Endothelial cell of umbilical vein (primary cell): ENCODE measurements around the gene ELL2. TPM values are rescaled to one million over a fixed set of nuclear protein-coding genes. Genes with fewer than 3 reads are reported as not detected.

ENCODE experiments used
- BruUV-seq: library from RNA; stranded (reverse); fragments of 400-500 nt; replicated peaks from 2 replicates; lab custom pipeline; 2021; lab: Mats Ljungman, UMichigan
- CTCF ChIA-PET: fragments of 300-600, 350-600 bp; sonication (Branson Sonifier 250); formaldehyde crosslinking; loops from one replicate; lab custom pipeline; 2021; ENCODE audit warnings: antibody characterized with exemption, inconsistent platforms; lab: Charles Lee
- POLR2A ChIA-PET: fragments of 300-600, 350-600 bp; sonication (Branson Sonifier 250); formaldehyde crosslinking; loops from one replicate; lab custom pipeline; 2021; ENCODE audit warnings: antibody characterized with exemption, inconsistent platforms; lab: Charles Lee
- DNase-seq: peaks from one replicate; pipeline ENCODE4 v3.0.0-alpha.2; 2011; ENCODE audit warnings: low read depth, low spot score
- FAIRE-seq: peaks from 2 replicates; lab custom pipeline; 2011; peaks lifted over from hg19 to GRCh38; lab: Jason Lieb, UNC
- H2AFZ ChIP-seq: 2 replicates; pipeline ENCODE4 v1.6.0; 2012; ENCODE audit warnings: low read depth, low read length, control low read depth, inconsistent platforms
- H3K27ac ChIP-seq: 2 replicates; pipeline ENCODE4 v1.5.1; 2011; ENCODE audit warnings: low read depth, mild to moderate bottlenecking, control low read depth, low read length, moderate library complexity; ENCODE audit not compliant: insufficient read depth
- H3K27me3 ChIP-seq, 2 experiments: 2 replicates each; pipeline versions ENCODE4 v1.6.0 to v1.6.1; 2011; ENCODE audit warnings: low read length in 2 of 2, mixed read lengths in 1 of 2; ENCODE audit not compliant: control insufficient read depth in 2 of 2, insufficient read depth in 2 of 2
- H3K36me3 ChIP-seq, 2 experiments: 2 replicates in 1 of 2; 3 replicates in 1 of 2; pipeline ENCODE4 v1.5.1; 2011; ENCODE audit warnings: low read length in 2 of 2, mild to moderate bottlenecking in 1 of 2, moderate library complexity in 1 of 2; ENCODE audit not compliant: control insufficient read depth in 2 of 2, insufficient read depth in 2 of 2; ENCODE audit errors: extremely low read depth in 1 of 2
- H3K4me1 ChIP-seq: 3 replicates; pipeline ENCODE4 v1.5.1; 2011; ENCODE audit warnings: mild to moderate bottlenecking, low read length; ENCODE audit not compliant: control insufficient read depth, insufficient read depth; ENCODE audit errors: extremely low read depth
- H3K4me2 ChIP-seq: 2 replicates; pipeline ENCODE4 v1.6.1; 2011; ENCODE audit warnings: low read length, control low read depth, mixed read lengths; ENCODE audit not compliant: insufficient read depth
- H3K4me3 ChIP-seq, 3 experiments: fragments of 200-600 bp in 1 of 3; sonication (generic), shearing (Covaris generic) in 1 of 3; replicated peaks in 1 of 3; 2 replicates each; pipeline ENCODE4 v1.5.1; 2011 to 2016; ENCODE audit warnings: control low read depth in 3 of 3, low read length in 3 of 3, mild to moderate bottlenecking in 2 of 3, inconsistent platforms in 1 of 3, low read depth in 1 of 3, moderate library complexity in 1 of 3; ENCODE audit not compliant: insufficient read depth in 1 of 3
- H3K79me2 ChIP-seq: 2 replicates; pipeline ENCODE4 v1.6.0; 2012; ENCODE audit warnings: low read length, inconsistent platforms; ENCODE audit not compliant: control insufficient read depth, insufficient read depth
- H3K9ac ChIP-seq: replicated peaks from 2 replicates; pipeline ENCODE3; 2011; ENCODE audit warnings: low read length, control low read depth; ENCODE audit not compliant: insufficient read depth; ENCODE audit errors: extremely low read depth
- H3K9me1 ChIP-seq: replicated peaks from 3 replicates; pipeline ENCODE4 v1.6.0; 2011; ENCODE audit warnings: mild to moderate bottlenecking, low read length; ENCODE audit not compliant: control insufficient read depth, insufficient read depth; ENCODE audit errors: extremely low read depth
- H3K9me3 ChIP-seq: replicated peaks from 2 replicates; pipeline ENCODE4 v1.5.1; 2012; ENCODE audit warnings: low read length, inconsistent platforms; ENCODE audit not compliant: control insufficient read depth, insufficient read depth
- H4K20me1 ChIP-seq: replicated peaks from 2 replicates; pipeline ENCODE3; 2011; ENCODE audit warnings: mild to moderate bottlenecking, low read length; ENCODE audit not compliant: control insufficient read depth, insufficient read depth; ENCODE audit errors: extremely low read depth
- EZH2 ChIP-seq: IDR thresholded peaks from 2 replicates; pipeline ENCODE4 v1.6.1; 2012; ENCODE audit warnings: borderline replicate concordance, low read depth, mild to moderate bottlenecking, moderate library complexity, low read length, inconsistent platforms; ENCODE audit not compliant: severe bottlenecking
- FOS ChIP-seq: IDR thresholded peaks from 2 replicates; pipeline ENCODE4 v1.6.1; 2011; ENCODE audit warnings: mild to moderate bottlenecking, low read length, moderate library complexity, borderline replicate concordance; ENCODE audit not compliant: insufficient read depth
- GATA2 ChIP-seq: IDR thresholded peaks from 2 replicates; pipeline ENCODE4 v1.7.0; 2011; ENCODE audit warnings: low read depth, mild to moderate bottlenecking, moderate library complexity, mixed read lengths, low read length; ENCODE audit not compliant: insufficient read length, insufficient read depth
- JUN ChIP-seq: IDR thresholded peaks from 2 replicates; pipeline ENCODE4 v1.6.1; 2011; ENCODE audit warnings: borderline replicate concordance, low read depth; ENCODE audit not compliant: insufficient read length, insufficient read depth
- MYC ChIP-seq: IDR thresholded peaks from one replicate; pipeline ENCODE4 v1.6.1; 2011; ENCODE audit warnings: mild to moderate bottlenecking, low read depth, low read length
- POLR2A ChIP-seq: IDR thresholded peaks from 2 replicates; pipeline ENCODE4 v1.6.1; 2012; ENCODE audit warnings: low read depth, mild to moderate bottlenecking, control low read depth, low read length
- POLR2AphosphoS5 ChIP-seq: IDR thresholded peaks from 2 replicates; pipeline ENCODE4 v1.6.1; 2012; ENCODE audit warnings: low read depth, mild to moderate bottlenecking, control low read depth, low read length, moderate library complexity; ENCODE audit not compliant: insufficient read depth
- dilution Hi-C: fragments of 300-500 bp; cut with MboI; formaldehyde crosslinking; loops from one replicate; pipeline ENCODE4 v1.15.0; 2019; ENCODE audit warnings: low sequenced_read_pairs; ENCODE audit not compliant: extremely low pct_ligation_motif_present
- intact Hi-C: fragments of 100-400 bp; cut with micrococcal nuclease; formaldehyde crosslinking; loops from one replicate; pipeline ENCODE4 v1.10.0; 2022
- polyA plus RNA-seq, 4 experiments: library from polyadenylated mRNA; depleted of rRNA in 3 of 4; stranded (reverse) in 3 of 4; unstranded in 1 of 4; fragments of >200 nt; gene quantifications; 2 replicates each; pipeline versions ENCODE4 v1.2.1 to v1.2.3, GENCODE V29; 2011 to 2012; ENCODE audit warnings: missing spikeins in 1 of 4
- total RNA-seq: library from RNA; stranded (reverse); gene quantifications from 2 replicates; pipeline ENCODE4 v1.2.3, GENCODE V29; 2021
- TF ChIP-seq, protein P1 (sequence below): IDR thresholded peaks from 2 replicates; pipeline ENCODE4 v1.6.1; 2011; ENCODE audit not compliant: insufficient read depth, insufficient read length
- TF ChIP-seq, protein P2 (sequence below), 2 donors: IDR thresholded peaks; 1 replicate in 1 of 2; 2 replicates in 1 of 2; pipeline ENCODE4 v1.5.1; 2011; ENCODE audit warnings: low read length in 2 of 2, mild to moderate bottlenecking in 2 of 2, moderate library complexity in 2 of 2, control low read depth in 1 of 2, inconsistent platforms in 1 of 2, low read depth in 1 of 2; ENCODE audit not compliant: insufficient read depth in 1 of 2; ENCODE audit errors: extremely low read depth in 1 of 2

ELL2 gene
- total and polyA plus RNA-seq, 2 donors (not counting 3 experiments of a cell fraction or from before 2014, with no cell fraction given), result 6.8 to 26.0 TPM

DNA sequence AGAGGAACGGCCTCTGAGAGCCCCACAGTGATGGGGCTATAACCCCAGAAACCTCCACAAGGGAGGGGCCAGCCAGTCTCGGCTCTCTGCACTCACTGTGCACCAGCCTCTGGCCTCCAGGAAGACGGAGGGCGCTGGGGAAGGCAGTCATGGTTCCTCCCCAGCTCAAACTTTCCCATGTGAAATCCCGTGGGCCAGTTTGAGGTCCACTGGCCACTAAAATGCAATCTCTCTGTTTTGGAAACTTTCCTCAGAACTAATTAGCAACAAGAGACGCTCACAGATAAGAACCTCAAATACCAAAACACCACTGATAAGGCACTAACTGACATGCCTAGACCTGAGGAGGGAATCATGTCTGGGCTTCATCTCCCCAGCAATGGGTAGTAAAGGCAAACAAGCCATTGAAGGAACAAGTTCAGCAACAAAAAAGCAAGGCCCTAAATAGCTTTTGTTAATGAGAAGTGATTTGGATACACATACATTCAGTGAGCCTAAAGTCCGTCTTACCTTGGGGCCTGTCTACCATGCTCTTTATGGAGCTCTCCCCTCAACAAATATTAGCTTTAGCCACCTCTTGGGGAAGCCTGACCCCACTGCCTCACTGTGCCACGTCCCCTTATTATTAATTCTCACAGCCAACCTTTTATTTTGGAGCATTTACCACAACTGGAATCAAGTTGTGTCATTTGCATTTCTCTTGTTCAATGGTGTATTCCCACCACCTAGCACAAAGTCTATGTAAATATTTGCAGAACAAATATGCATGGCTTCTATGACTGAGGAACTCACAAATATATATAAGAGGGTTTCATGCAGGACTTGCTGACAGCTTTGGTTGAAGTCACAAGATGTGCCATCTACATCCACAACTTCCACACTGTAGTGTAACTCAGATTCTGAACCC lies 83.0 kb downstream of the ELL2 start:
- Histone ChIP-seq H3K9me3 (no peaks in the 10 kb centered on the region), H3K27me3 (no peaks in the 10 kb centered on the region), H3K27ac (no peak overlapping the region), H3K4me1 (no peaks in the 10 kb centered on the region), H2AFZ (no peak overlapping the region), H3K4me2 (no peak overlapping the region), H3K4me3 (no peak overlapping the region), H3K9me1 (no peaks in the 10 kb centered on the region), H4K20me1 (no peaks in the 10 kb centered on the region), H3K9ac (no peak overlapping the region), H3K79me2 (no peaks in the 10 kb centered on the region), H3K36me3 (no peaks in the 10 kb centered on the region)
- TF ChIP-seq, protein P1, sequence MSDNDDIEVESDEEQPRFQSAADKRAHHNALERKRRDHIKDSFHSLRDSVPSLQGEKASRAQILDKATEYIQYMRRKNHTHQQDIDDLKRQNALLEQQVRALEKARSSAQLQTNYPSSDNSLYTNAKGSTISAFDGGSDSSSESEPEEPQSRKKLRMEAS, result no peak
- no peak for TF ChIP-seq EZH2
- ChIA-PET CTCF (interaction anchor here (1.5 kb wide), 3 partner anchors 14 to 20 kb away, joined by 5 read pairs; no protein-coding TSS in a partner anchor), POLR2A (interaction anchor here (0.7 kb wide), 1 partner anchor 25 kb away, joined by 10 read pairs; no protein-coding TSS in a partner anchor)
- DNase-seq, result no peak
- no peak for FAIRE-seq
- dilution Hi-C loops, result no loop called here
- intact Hi-C loops, result no loop called here
- no TSS peak for BruUV-seq

DNA sequence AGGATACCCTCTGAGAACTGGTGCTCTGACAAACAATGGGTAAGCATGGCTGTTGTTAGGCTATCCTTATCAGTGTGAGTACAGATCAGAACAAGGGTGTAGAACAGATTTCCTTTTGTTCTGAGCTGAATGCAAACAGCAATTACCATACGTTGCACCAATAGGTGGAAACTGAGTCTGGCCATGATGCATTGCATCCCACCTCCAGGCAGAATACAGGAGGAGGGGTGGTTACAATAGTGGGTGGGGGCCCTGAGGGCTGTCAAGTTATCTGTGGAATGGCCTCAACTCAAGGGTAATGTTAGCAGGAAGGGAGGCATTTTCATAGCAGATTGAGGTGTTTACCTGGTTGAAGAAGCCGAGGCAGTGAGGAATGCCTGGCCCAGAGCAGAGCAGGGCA lies 84.9 kb downstream of the ELL2 start:
- H3K27ac ChIP-seq, result no peak overlapping the region
- ChIA-PET POLR2A (interaction anchor here (0.6 kb wide), 1 partner anchor 20 kb away, joined by 8 read pairs; no protein-coding TSS in a partner anchor), CTCF (interaction anchor here (1.3 kb wide), 1 partner anchor 460 kb away, joined by 3 read pairs; no protein-coding TSS in a partner anchor)
- H4K20me1 ChIP-seq, result no peaks in the 10 kb centered on the region
- dilution Hi-C loops (no loop called here), intact Hi-C loops (no loop called here)
- H3K79me2 ChIP-seq, result no peaks in the 10 kb centered on the region
- BruUV-seq, result no TSS peak
- no peak for DNase-seq
- no peaks in the 10 kb centered on the region for H3K9me3 ChIP-seq
- H3K4me2 ChIP-seq, result no peak overlapping the region
- H3K27me3 ChIP-seq, result no peaks in the 10 kb centered on the region
- FAIRE-seq, result no peak
- H3K4me3 ChIP-seq, result no peak overlapping the region
- no peaks in the 10 kb centered on the region for H3K36me3 ChIP-seq
- no peaks in the 10 kb centered on the region for H3K4me1 ChIP-seq
- no peak overlapping the region for H2AFZ ChIP-seq
- H3K9me1 ChIP-seq, result no peaks in the 10 kb centered on the region
- TF ChIP-seq, protein P1, result no peak
- no peak for TF ChIP-seq GATA2
- no peak for TF ChIP-seq JUN
- TF ChIP-seq MYC, result no peak
- TF ChIP-seq, protein P2, sequence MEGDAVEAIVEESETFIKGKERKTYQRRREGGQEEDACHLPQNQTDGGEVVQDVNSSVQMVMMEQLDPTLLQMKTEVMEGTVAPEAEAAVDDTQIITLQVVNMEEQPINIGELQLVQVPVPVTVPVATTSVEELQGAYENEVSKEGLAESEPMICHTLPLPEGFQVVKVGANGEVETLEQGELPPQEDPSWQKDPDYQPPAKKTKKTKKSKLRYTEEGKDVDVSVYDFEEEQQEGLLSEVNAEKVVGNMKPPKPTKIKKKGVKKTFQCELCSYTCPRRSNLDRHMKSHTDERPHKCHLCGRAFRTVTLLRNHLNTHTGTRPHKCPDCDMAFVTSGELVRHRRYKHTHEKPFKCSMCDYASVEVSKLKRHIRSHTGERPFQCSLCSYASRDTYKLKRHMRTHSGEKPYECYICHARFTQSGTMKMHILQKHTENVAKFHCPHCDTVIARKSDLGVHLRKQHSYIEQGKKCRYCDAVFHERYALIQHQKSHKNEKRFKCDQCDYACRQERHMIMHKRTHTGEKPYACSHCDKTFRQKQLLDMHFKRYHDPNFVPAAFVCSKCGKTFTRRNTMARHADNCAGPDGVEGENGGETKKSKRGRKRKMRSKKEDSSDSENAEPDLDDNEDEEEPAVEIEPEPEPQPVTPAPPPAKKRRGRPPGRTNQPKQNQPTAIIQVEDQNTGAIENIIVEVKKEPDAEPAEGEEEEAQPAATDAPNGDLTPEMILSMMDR (IDR thresholded peaks at IDR 0.05; ENCODE audit: extremely low read depth in 1 of 2, insufficient read depth in 1 of 2, low read depth in 1 of 2, low read length in 2 of 2), result no peak
- TF ChIP-seq FOS, result no peak
- TF ChIP-seq POLR2A, result no peak
- TF ChIP-seq EZH2, result no peak
- no peak for TF ChIP-seq POLR2AphosphoS5
- no peak overlapping the region for H3K9ac ChIP-seq
